Measurements from ENCODE around the gene PNLIP.

Gene PNLIP

DNA sequence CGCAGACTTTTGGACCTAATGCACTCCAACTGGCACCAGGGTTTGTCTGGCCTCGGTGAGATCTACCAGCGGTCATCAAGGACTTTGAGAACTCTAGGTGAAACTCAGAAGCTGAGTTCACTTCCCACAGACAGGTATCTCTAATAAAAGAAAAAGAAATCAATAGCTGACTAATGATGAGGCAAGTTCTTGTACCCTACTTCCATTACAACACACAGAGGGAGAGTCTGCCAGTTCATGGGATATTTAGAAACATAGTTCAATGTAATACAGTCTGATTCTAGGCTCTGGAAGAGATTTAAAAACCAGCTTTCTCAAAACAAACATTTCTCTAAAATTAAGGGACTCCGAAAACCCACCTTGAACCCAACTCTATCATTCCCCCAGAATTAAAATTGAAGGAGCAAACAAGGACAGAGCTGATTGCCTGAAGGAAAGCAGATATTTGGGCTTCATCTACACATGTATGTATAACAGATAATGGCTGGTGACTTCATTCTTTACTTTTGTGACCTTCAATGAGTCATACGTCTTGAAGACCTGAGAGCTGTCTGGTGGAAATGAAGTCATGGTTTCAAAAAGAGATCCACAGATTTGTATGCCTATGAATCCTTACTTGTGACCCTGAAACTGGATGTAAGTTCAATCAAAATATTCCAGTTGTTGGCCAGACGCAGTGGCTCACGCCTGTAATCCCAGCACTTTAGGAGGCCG is 42.3 kb downstream of the PNLIP start:
- DNase-seq: no peak

GRCh38 chr10:116588995-116589394 is 43.3 kb downstream of the PNLIP start:
- DNase-seq: no peak

DNA sequence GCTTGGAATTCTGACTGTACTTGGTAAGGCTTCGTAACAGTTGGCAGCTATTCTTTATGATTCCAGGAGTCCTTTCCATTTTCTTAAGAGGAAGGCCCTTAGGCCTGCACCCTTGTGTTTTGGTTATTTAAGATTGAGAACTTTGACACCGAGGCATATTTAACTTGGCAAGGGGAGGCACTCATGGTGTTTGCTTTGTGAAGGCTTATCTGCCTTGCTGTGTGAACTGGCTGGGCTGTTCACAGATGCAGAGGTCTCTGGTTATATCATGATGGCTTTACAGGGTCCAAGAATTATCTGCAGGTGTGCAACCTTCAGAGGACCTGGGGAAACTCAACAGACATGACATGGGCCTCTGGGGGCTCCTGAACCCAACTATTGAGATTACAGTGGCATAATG is 44.2 kb downstream of the PNLIP start:
- no peak for DNase-seq

- no peak for DNase-seq
Measured at GRCh38 chr10:116590590-116591444, 45.1 kb downstream of the PNLIP start, which contains the start of gene PNLIPRP1. PNLIPRP1 (plus strand) TSS chr10:116590959; CDS start chr10:116591130, 171 bp downstream.

- DNase-seq: no peak
Measured at GRCh38 chr10:116593139-116593740, 47.5 kb downstream of the PNLIP start.

GRCh38 chr10:116594525-116595035 is 48.8 kb downstream of the PNLIP start:
- DNase-seq: no peak

DNA sequence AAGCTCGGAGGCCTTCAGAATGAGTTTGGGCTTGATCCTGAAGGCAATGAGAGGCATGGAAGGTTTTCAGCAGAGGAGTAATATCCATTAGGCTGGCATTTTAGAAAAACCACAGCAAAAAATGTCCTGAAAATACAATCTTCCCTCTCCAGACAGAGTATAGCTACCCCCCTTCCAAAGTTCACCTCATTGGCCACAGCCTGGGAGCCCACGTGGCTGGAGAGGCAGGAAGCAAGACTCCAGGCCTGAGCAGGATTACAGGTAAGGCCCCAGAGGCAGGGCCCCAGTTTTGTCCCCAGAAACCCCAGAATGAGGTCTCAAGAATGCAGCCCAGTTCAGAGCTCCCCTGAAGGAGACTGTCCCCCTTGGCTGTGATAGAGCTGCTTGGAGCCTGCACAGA is 50.3 kb downstream of the PNLIP start:
- no peak for DNase-seq

DNA sequence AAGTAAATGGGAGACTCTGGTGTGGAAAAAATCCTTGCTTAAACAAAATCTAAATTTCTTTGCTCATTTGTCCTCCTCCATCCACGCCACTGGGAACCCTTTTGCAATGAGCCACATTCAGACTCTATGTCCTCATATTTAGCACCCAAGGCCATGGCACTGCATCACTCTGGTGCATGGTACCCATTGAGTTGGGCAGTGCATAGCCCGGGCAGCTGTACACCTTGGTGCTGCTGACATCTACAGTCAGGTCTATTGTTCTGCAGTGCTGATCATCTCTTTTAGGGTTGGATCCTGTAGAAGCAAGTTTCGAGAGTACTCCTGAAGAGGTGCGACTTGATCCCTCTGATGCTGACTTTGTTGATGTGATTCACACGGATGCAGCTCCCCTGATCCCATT is 51.8 kb downstream of the PNLIP start:
- no peak for DNase-seq

- DNase-seq: no peak
Measured at GRCh38 chr10:116598329-116598728, 52.6 kb downstream of the PNLIP start.

- no peak for DNase-seq
Measured at GRCh38 chr10:116599991-116600390, 54.3 kb downstream of the PNLIP start.

DNA sequence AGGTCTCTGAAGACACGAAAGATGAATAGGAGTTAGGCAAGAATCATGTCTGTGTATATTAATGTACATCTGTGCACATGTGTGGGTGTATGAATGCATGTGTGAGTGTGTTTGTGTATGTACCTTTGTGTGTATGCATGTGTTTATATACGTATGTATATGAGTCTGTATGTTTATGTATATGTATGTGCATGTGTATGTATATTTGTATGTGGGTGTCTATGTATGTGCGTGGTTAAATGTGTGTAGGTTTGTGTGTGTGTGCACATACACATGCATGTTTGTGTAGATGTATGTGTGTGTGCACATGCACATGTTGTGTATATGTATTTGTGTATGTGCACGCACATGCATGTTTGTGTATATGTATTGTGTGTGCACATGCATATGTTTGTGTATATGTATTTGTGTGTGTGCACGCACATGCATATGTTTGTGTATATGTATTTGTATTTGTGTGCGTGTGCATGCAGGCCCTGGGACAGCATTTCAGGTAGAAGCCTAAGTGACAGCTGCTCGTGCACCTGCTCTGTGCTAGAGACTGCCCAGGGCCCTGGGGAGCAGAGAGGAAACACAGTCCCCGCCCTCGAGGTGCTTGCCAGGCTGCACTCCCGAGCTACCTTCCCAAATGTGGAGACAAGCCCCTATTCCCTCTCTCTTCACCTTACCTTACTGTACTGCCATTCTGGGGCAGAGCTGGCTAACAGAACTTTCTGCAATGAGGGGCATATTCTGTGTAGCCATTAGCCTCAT is 57.1 kb downstream of the PNLIP start:
- DNase-seq: no peak

- no peak for DNase-seq
Measured at GRCh38 chr10:116606061-116606483, 60.3 kb downstream of the PNLIP start.

- DNase-seq: no peak
Measured at GRCh38 chr10:116607336-116607735, 61.6 kb downstream of the PNLIP start.

DNA sequence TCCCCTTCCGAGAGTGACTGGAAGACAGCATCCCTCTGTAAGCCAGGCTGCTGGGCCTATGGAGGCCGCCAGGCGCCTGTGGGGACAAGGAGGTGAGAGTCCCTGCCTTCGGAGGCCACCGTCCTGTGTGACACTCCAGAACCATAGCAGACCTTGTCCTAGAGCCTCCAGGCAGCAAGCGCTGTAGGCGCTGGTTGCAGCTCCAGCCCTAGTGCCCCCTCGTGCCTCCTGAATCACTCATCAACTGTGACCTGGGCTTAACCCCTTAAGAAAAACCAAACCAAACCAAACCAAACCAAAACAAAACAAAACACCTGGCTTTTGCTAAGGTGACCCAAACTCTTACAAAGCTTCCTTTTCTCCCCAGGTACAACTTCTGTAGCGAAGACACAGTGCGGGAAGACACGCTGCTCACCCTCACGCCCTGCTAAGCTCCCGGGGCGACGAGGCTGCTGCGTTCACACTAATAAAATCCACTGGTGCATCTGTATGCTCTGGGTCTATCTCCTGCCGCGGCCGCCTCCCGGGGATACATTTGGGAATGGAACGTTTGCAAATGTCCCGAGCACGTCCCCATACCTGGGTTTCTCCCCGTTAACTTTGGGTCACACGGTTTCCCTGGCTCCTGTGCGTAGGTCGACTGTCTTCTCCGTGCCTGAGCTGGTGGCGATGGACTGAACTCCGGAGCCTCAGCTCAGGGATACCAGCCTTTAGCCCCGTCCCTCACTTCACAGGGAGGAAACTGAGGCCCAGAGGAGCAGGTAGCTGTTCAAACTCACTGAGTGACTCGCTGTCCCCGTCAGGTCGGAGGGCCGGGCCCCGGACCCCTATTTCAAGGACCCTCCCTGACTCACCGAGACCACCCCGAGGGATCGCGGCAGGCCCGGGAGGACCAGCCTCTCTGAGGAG is 63.2 kb downstream of the PNLIP start:
- DNase-seq: no peak

- DNase-seq: no peak
Measured at GRCh38 chr10:116610443-116611152, 64.9 kb downstream of the PNLIP start.

GRCh38 chr10:116611153-116611545 is 65.4 kb downstream of the PNLIP start:
- DNase-seq: no peak

DNA sequence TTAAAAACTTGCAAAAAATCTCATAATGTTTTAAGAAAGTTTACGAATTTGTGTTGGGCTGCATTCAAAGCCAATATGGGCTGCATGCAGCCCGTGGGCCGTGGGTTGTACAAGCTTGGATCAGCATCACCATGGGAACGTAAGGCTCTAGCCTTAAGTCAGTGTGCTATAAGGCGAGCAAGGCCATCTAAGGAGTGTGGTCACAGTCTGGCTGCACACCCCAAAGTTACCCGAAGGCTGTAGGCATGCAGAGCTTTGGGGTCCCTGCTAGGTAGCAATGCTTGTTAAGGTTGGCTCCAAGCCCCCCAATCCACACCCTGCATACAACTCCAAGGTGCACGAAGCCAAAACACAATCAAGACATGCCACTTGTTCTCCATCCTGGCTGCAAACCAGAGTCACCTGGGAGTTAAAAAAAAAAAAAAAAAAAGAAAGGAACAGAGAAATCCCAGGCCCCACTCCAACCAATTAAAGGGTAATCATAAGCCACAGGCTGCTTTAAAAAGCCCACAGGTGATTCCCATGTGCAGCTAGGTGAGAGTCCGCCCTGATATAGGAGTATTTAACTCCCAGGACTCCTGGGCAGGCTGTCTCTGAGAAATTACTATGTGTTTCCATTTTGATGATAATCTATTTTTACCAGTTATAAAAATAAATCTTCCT is 66.5 kb downstream of the PNLIP start:
- no peak for DNase-seq

DNA sequence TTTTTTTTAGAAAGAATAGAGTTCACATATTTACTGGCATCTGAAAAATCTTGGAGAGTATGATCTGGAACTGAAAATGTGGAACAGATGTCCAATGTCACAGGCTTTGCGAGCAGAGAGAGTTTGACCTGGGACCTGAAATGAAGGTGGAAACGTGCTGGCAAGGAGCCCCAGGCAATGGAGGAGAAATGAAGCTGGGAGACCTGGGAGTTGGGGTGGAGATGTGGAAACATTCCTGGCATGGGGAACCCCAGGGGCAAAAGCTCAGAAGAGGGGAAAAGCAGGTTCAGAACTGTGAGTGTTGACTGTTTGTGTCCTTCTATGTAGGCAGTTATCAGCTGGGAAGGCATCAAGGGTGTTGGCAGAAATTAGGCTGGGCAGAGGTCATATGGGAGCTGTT is 67.7 kb downstream of the PNLIP start:
- DNase-seq: no peak

- no peak for DNase-seq
Measured at GRCh38 chr10:116614796-116615195, 69.1 kb downstream of the PNLIP start.

GRCh38 chr10:116615199-116615776 is 69.6 kb downstream of the PNLIP start:
- DNase-seq: no peak

Measured in CD4-positive, alpha-beta T cell treated with Interleukin-1 beta for 1 hour (primary cell).